Trophoblast cell (in vitro differentiated cells and primary cell): Measurements from ENCODE around the gene CCDC38.
A peak's percentile ranks its signal among the peaks of the same experiment; 100 is the strongest.

Experiments used
- DNase-seq, 2 donors: peaks; one replicate each; pipeline ENCODE4 v3.0.0-alpha.2; 2016
- H2AFZ ChIP-seq: 2 replicates; pipeline ENCODE4 v1.6.1; 2013; ENCODE audit warnings: low read length, moderate library complexity, mild to moderate bottlenecking; ENCODE audit not compliant: insufficient read depth, poor library complexity
- H2AK5ac ChIP-seq: 2 replicates; pipeline ENCODE4 v1.6.1; 2013; ENCODE audit warnings: mild to moderate bottlenecking, low read length
- H2BK120ac ChIP-seq: 2 replicates; pipeline ENCODE4 v1.6.1; 2013; ENCODE audit warnings: low read length, mild to moderate bottlenecking, moderate library complexity; ENCODE audit not compliant: insufficient read depth, poor library complexity
- H2BK12ac ChIP-seq: 2 replicates; pipeline ENCODE4 v1.6.1; 2013; ENCODE audit warnings: mild to moderate bottlenecking, low read length, moderate library complexity
- H2BK5ac ChIP-seq: 2 replicates; pipeline ENCODE4 v1.6.1; 2013; ENCODE audit warnings: low read length, low read depth, moderate library complexity, mild to moderate bottlenecking; ENCODE audit not compliant: poor library complexity
- H3K14ac ChIP-seq: 2 replicates; pipeline ENCODE4 v1.6.1; 2013; ENCODE audit warnings: mild to moderate bottlenecking, low read length
- H3K18ac ChIP-seq: 2 replicates; pipeline ENCODE4 v1.6.1; 2013; ENCODE audit warnings: mild to moderate bottlenecking, low read length
- H3K23ac ChIP-seq: 2 replicates; pipeline ENCODE4 v1.6.1; 2013; ENCODE audit warnings: low read length
- H3K27ac ChIP-seq: 2 replicates; pipeline ENCODE4 v1.5.1; 2013; ENCODE audit warnings: low read depth, mild to moderate bottlenecking, inconsistent platforms, low read length, moderate library complexity
- H3K27me3 ChIP-seq: 2 replicates; pipeline ENCODE4 v1.6.1; 2013; ENCODE audit warnings: inconsistent platforms, mild to moderate bottlenecking, low read length, moderate library complexity; ENCODE audit not compliant: insufficient read depth
- H3K36me3 ChIP-seq, 2 experiments: 1 replicate in 1 of 2; 2 replicates in 1 of 2; pipeline ENCODE4 v1.6.1; 2013; ENCODE audit warnings: low read length in 2 of 2, mild to moderate bottlenecking in 2 of 2, moderate library complexity in 1 of 2; ENCODE audit not compliant: insufficient read depth in 2 of 2, control insufficient read depth in 1 of 2
- H3K4ac ChIP-seq: 2 replicates; pipeline ENCODE4 v1.6.1; 2013; ENCODE audit warnings: low read depth, mild to moderate bottlenecking, low read length, moderate library complexity
- H3K4me1 ChIP-seq, 2 experiments: 1 replicate in 1 of 2; 2 replicates in 1 of 2; pipeline ENCODE4 v1.6.1; 2013; ENCODE audit warnings: low read length in 2 of 2, mild to moderate bottlenecking in 2 of 2, moderate library complexity in 1 of 2; ENCODE audit not compliant: insufficient read depth in 2 of 2, control insufficient read depth in 1 of 2
- H3K4me2 ChIP-seq: 2 replicates; pipeline ENCODE4 v1.6.1; 2013; ENCODE audit warnings: inconsistent platforms, mild to moderate bottlenecking, low read length, moderate library complexity
- H3K4me3 ChIP-seq: 2 replicates; pipeline ENCODE4 v1.5.1; 2013; ENCODE audit warnings: mild to moderate bottlenecking, low read depth, low read length, inconsistent platforms
- H3K79me1 ChIP-seq: one replicate; pipeline ENCODE4 v1.6.1; 2013; ENCODE audit warnings: low read length
- H3K79me2 ChIP-seq: 2 replicates; pipeline ENCODE4 v1.6.1; 2013; ENCODE audit warnings: low read length, mild to moderate bottlenecking; ENCODE audit not compliant: control insufficient read depth, insufficient read depth, poor library complexity
- H3K9ac ChIP-seq: 2 replicates; pipeline ENCODE4 v1.6.1; 2013; ENCODE audit warnings: mild to moderate bottlenecking, low read length
- H3K9me3 ChIP-seq: 2 replicates; pipeline ENCODE4 v1.6.1; 2013; ENCODE audit warnings: low read depth, mild to moderate bottlenecking, control low read depth, inconsistent platforms, low read length; ENCODE audit not compliant: insufficient read depth
- H4K12ac ChIP-seq: 2 replicates; pipeline ENCODE4 v1.6.1; 2013; ENCODE audit warnings: low read depth, mild to moderate bottlenecking, low read length, moderate library complexity
- H4K8ac ChIP-seq: 2 replicates; pipeline ENCODE4 v1.6.1; 2013; ENCODE audit warnings: low read depth, mild to moderate bottlenecking, low read length, moderate library complexity
- H4K91ac ChIP-seq: one replicate; pipeline ENCODE4 v1.6.1; 2013; ENCODE audit warnings: low read depth, mild to moderate bottlenecking, low read length, moderate library complexity
- WGBS: extraction: QIAGEN DNeasy Blood & Tissue Kit; methylation state at CpG from one replicate; pipeline ENCODE4 v1.1.7; 2013; ENCODE audit warnings: missing lambda C conversion rate; ENCODE audit not compliant: insufficient read length, insufficient coverage; ENCODE audit errors: extremely low coverage; 5-methylcytosine and 5-hydroxymethylcytosine counted together

Gene CCDC38

DNA sequence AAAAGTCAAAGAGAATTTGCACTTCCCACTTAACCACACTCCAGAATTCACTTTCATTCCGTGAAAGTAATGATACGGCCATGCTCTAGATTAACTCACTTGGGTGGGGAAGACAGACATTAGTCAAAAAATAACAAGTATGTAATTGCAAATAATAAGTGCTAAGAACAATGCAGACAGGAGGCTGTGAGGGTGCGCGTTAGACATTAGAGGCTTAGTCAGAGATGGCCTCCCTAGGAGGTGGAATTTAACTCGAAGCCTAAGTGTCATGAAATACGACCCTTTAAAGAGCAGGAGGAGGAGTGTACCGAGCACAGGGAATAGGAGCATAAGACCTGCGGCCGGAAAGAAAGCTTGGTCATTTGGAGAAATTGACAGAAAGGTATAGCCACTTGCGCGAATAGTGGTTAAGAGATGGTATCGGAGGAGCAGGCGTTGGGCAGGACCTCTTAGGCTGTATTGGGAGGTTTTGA is 83.0 kb downstream of the CCDC38 start:
- Histone ChIP-seq H3K79me2 (peaks cover 7% of the 10 kb centered on the region), H2BK5ac (no peak overlapping the region), H2AK5ac (no peak overlapping the region), H4K8ac (peak overlapping the region; percentile 65), H3K18ac (no peak overlapping the region), H3K4me2 (peak overlapping the region; percentile 91), H4K12ac (no peak overlapping the region), H3K4me3 (peak overlapping the region; percentile 85), H3K9me3 (no peaks in the 10 kb centered on the region), H3K23ac (no peak overlapping the region), H3K4me1 (peaks cover 0 to 3% of the 10 kb centered on the region in 2 experiments), H3K27me3 (no peaks in the 10 kb centered on the region), H2AFZ (peak overlapping the region; percentile 47), H3K27ac (no peak overlapping the region), H3K9ac (peak overlapping the region; percentile 62), H3K79me1 (peaks cover 1% of the 10 kb centered on the region), H3K36me3 (peaks cover 4 to 8% of the 10 kb centered on the region in 2 experiments), H2BK120ac (no peak overlapping the region), H3K14ac (no peak overlapping the region), H4K91ac (peak overlapping the region; percentile 27), H3K4ac (peak overlapping the region; percentile 65), H2BK12ac (no peak overlapping the region)
- no CpG with 5 or more reads among the region's 13 CpGs for WGBS
- peak in 1 of 2 donors; percentile 8 for DNase-seq

DNA sequence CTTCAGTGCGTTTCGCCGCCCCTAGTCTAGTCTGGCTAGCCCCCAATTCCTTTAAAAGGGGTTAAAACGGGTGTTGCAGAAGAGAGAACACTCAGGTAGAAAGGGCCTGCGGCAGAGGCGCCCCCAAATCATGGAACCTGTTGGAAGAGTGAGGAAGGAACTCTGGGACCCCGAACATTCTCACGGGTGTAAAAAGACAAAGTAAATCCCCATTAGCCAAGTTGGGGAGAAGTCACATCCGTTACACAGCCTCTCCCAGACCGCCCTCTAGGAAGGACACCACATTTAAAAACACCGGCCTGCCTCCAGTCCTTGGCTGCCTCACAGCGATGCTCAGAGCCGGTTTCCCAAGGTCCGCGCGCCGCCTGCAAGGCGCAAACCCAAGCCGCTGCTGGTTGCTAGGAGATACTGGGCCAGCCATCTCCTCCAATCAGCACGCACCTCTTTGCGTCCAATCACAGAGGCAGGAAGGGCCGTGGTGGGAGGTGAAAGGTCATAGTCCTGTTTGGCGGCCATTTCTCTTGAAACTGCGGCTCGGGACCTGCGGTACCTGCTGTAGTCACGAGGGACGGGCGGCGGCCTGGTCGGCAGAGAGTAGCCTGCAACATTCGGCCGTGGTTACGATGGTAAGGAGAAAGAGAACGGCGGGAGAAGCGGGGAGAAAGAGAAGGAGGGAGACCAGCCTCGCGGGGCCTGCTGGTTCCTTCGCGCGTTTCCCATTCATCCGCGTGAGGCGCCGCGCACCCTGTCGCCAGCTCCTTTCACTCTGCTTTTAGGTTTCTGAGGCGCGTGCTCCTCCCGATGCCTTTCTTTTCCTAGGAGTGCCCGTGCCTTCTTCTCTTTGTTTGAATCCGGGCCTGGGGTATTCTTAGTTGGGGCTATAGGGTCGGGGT is 83.7 kb downstream of the CCDC38 start, which contains the start of gene SNRPF:
Gene SNRPF, plus strand, starts transcription at position 502 of the 893 bp plus-strand sequence. Its CDS starts 122 bp downstream, at position 624.
- H3K23ac ChIP-seq, result no peak within 1 kb of the TSS
- peak within 1 kb of the TSS; percentile 78 for H2AFZ ChIP-seq
- H3K4me3 ChIP-seq, result peak within 1 kb of the TSS; percentile 85
- peak within 1 kb of the TSS; percentile 35 for H3K27ac ChIP-seq
- peaks cover 4 to 8% of the 10 kb centered on the region in 2 experiments for H3K36me3 ChIP-seq
- H4K91ac ChIP-seq, result peak within 1 kb of the TSS; percentile 27
- no CpG with 5 or more reads among the region's 54 CpGs for WGBS
- peaks cover 0 to 3% of the 10 kb centered on the region in 2 experiments for H3K4me1 ChIP-seq
- peak within 1 kb of the TSS; percentile 22 for H3K14ac ChIP-seq
- H2AK5ac ChIP-seq, result no peak within 1 kb of the TSS
- peak; percentile 98 to 99 for DNase-seq
- no peak within 1 kb of the TSS for H2BK5ac ChIP-seq
- peak within 1 kb of the TSS; percentile 20 for H4K12ac ChIP-seq
- H3K4me2 ChIP-seq, result peak within 1 kb of the TSS; percentile 91
- H3K79me2 ChIP-seq, result peaks cover 7% of the 10 kb centered on the region
- H3K9me3 ChIP-seq, result no peaks in the 10 kb centered on the region
- peak within 1 kb of the TSS; percentile 65 for H3K4ac ChIP-seq
- H3K18ac ChIP-seq, result peak within 1 kb of the TSS; percentile 27
- H2BK12ac ChIP-seq, result no peak within 1 kb of the TSS
- H3K9ac ChIP-seq, result peak within 1 kb of the TSS; percentile 62
- no peaks in the 10 kb centered on the region for H3K27me3 ChIP-seq
- peaks cover 1% of the 10 kb centered on the region for H3K79me1 ChIP-seq
- peak within 1 kb of the TSS; percentile 65 for H4K8ac ChIP-seq
- H2BK120ac ChIP-seq, result no peak within 1 kb of the TSS

DNA sequence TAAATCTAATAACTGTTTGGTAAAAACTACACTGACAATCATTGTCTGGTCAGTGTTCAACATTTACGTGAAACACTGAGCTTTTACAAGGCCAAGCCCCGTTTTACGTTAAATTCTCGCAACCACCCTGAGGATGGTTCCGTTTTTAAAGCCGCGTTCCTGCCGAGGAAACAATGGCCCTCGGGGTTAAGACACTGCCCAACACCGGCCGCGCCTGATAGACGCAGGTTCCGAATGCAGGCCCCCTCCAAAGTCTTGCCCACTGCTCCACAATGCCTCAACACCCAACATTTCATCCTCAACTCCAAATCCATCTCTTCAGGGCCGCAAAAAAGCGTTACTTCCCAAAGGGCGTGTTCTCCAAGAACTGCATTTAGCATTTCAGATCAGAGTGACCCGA is 84.6 kb downstream of the CCDC38 start:
- H3K4me1 ChIP-seq, result peaks cover 0 to 3% of the 10 kb centered on the region in 2 experiments

DNA sequence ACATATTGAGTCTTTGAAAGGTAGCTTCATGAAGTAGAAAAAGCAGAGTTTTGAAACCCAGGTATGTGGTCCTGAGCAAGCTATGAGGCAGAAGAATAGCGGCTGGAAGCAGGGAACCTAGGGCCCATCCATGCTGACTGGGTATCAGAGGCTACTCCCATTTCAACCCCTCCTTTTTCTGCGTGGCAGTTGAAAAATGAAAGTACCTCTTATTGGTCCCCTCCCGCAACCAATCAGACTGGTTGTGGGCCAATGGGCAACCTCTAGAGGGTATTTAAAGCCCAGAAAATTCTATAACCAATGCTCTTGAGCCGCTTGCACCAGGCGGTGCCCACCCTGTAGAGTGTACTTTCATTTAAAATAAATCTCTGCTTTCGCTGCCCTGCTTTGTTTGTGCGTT is 85.3 kb downstream of the CCDC38 start:
- Histone ChIP-seq H3K9me3 (no peaks in the 10 kb centered on the region), H3K4me3 (no peak overlapping the region), H3K79me1 (peaks cover 1% of the 10 kb centered on the region), H2BK120ac (no peak overlapping the region), H3K18ac (no peak overlapping the region), H2AK5ac (no peak overlapping the region), H3K27ac (no peak overlapping the region), H3K27me3 (no peaks in the 10 kb centered on the region), H3K23ac (no peak overlapping the region), H2BK12ac (no peak overlapping the region), H3K9ac (no peak overlapping the region), H3K4me1 (peaks cover 0 to 3% of the 10 kb centered on the region in 2 experiments), H3K4me2 (no peak overlapping the region), H2BK5ac (no peak overlapping the region), H3K36me3 (peaks cover 0 to 1% of the 10 kb centered on the region in 2 experiments), H3K14ac (no peak overlapping the region), H3K4ac (no peak overlapping the region), H4K8ac (no peak overlapping the region), H3K79me2 (peaks cover 5% of the 10 kb centered on the region), H4K91ac (no peak overlapping the region), H2AFZ (no peak overlapping the region), H4K12ac (no peak overlapping the region)
- DNase-seq, result no peak
- no CpG with 5 or more reads among the region's 7 CpGs for WGBS

More for the DNA sequence above, 84.6 kb downstream of the CCDC38 start:
- no peak overlapping the region for H3K23ac ChIP-seq
- peaks cover 1% of the 10 kb centered on the region for H3K79me1 ChIP-seq
- no peak overlapping the region for H4K91ac ChIP-seq
- peaks cover 4 to 6% of the 10 kb centered on the region in 2 experiments for H3K36me3 ChIP-seq
- no peak overlapping the region for H2BK120ac ChIP-seq
- no peak for DNase-seq
- no peak overlapping the region for H3K9ac ChIP-seq
- H3K9me3 ChIP-seq, result no peaks in the 10 kb centered on the region
- H2BK5ac ChIP-seq, result no peak overlapping the region
- H3K4me2 ChIP-seq, result peak overlapping the region; percentile 79
- H3K4ac ChIP-seq, result no peak overlapping the region
- H2AFZ ChIP-seq, result peak overlapping the region; percentile 15
- no peak overlapping the region for H3K18ac ChIP-seq
- no CpG with 5 or more reads among the region's 18 CpGs for WGBS
- no peak overlapping the region for H3K4me3 ChIP-seq
- H2BK12ac ChIP-seq, result no peak overlapping the region
- no peak overlapping the region for H2AK5ac ChIP-seq
- H4K12ac ChIP-seq, result no peak overlapping the region
- H3K79me2 ChIP-seq, result peaks cover 7% of the 10 kb centered on the region
- no peak overlapping the region for H3K27ac ChIP-seq
- H3K27me3 ChIP-seq, result no peaks in the 10 kb centered on the region
- H4K8ac ChIP-seq, result no peak overlapping the region
- no peak overlapping the region for H3K14ac ChIP-seq
